Type B pancreatic cell (in vitro differentiated cells): ENCODE measurements around the gene ACER1. TPM values are rescaled to one million over a fixed set of nuclear protein-coding genes. Genes with fewer than 3 reads are reported as not detected.
A peak's percentile ranks its signal among the peaks of the same experiment; 100 is the strongest.

ENCODE experiments used
- DNase-seq: peaks from one replicate; pipeline ENCODE4 v3.0.0; 2021; ENCODE audit warnings: mixed read lengths; ENCODE audit not compliant: unreplicated experiment; ENCODE audit errors: extremely low spot score
- H3K27ac Mint-ChIP-seq: 2 replicates; pipeline ENCODE4 v1.8.0; 2021; ENCODE audit warnings: mild to moderate bottlenecking, mixed read lengths
- H3K27me3 Mint-ChIP-seq: 2 replicates; pipeline ENCODE4 v1.8.0; 2021; ENCODE audit warnings: mixed read lengths
- H3K36me3 Mint-ChIP-seq: 2 replicates; pipeline ENCODE4 v1.8.0; 2021; ENCODE audit warnings: mixed read lengths
- H3K4me1 Mint-ChIP-seq: one replicate; pipeline ENCODE4 v1.8.0; 2021; ENCODE audit warnings: mixed read lengths; ENCODE audit not compliant: unreplicated experiment
- H3K4me3 Mint-ChIP-seq: 2 replicates; pipeline ENCODE4 v1.8.0; 2021; ENCODE audit warnings: mild to moderate bottlenecking, mixed read lengths
- H3K9me3 Mint-ChIP-seq: 2 replicates; pipeline ENCODE4 v1.8.0; 2021; ENCODE audit warnings: mixed read lengths
- long read RNA-seq: library from polyadenylated mRNA; unstranded; transcript quantifications from one replicate; pipeline ENCODE4 v2.0.0, GENCODE V29; 2020
- total RNA-seq: library from RNA; stranded (reverse); gene quantifications from 2 replicates; pipeline ENCODE4 v1.2.1, GENCODE V29; 2021; ENCODE audit warnings: low replicate concordance
- TF ChIP-seq, protein P1 (sequence below): fragments of 200-600 bp; sonication (generic); conservative IDR thresholded peaks from 2 replicates; pipeline ENCODE4 v1.5.0; 2021; ENCODE audit warnings: antibody characterized with exemption, mild to moderate bottlenecking

ACER1 gene
- not detected in 2 replicates for total RNA-seq
- long read RNA-seq: 0 reads

DNA sequence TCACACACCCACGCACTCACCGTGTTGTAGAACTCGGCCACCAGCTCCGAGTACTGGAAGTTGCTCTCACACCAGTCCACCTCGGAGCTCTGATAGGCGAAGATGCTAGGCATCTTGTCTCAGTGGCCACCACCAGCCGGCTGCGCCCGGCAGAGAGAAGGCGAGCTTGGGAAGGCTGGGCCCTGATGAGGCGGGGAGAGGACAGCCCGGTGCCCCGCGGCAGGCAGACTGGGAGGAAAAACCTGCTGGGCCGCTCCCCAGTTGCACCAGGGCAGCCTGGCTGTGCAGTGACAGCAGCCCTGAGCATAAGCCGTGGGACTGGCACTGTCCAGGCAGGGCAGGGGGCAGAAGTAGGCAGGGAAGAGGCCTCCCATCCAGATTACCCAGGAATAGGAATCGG, at the start of gene ACER1:
Gene ACER1 (minus strand): TSS at position 174 of the 400 bp plus-strand sequence. CDS start 61 bp downstream, at position 113.
- Mint-ChIP-seq H3K36me3 (no peaks in the 10 kb centered on the region), H3K4me1 (no peaks in the 10 kb centered on the region), H3K27me3 (no peaks in the 10 kb centered on the region), H3K9me3 (no peaks in the 10 kb centered on the region), H3K27ac (no peak within 1 kb of the TSS), H3K4me3 (no peak within 1 kb of the TSS)
- DNase-seq: no peak
- TF ChIP-seq, protein P1, sequence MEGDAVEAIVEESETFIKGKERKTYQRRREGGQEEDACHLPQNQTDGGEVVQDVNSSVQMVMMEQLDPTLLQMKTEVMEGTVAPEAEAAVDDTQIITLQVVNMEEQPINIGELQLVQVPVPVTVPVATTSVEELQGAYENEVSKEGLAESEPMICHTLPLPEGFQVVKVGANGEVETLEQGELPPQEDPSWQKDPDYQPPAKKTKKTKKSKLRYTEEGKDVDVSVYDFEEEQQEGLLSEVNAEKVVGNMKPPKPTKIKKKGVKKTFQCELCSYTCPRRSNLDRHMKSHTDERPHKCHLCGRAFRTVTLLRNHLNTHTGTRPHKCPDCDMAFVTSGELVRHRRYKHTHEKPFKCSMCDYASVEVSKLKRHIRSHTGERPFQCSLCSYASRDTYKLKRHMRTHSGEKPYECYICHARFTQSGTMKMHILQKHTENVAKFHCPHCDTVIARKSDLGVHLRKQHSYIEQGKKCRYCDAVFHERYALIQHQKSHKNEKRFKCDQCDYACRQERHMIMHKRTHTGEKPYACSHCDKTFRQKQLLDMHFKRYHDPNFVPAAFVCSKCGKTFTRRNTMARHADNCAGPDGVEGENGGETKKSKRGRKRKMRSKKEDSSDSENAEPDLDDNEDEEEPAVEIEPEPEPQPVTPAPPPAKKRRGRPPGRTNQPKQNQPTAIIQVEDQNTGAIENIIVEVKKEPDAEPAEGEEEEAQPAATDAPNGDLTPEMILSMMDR: no peak

DNA sequence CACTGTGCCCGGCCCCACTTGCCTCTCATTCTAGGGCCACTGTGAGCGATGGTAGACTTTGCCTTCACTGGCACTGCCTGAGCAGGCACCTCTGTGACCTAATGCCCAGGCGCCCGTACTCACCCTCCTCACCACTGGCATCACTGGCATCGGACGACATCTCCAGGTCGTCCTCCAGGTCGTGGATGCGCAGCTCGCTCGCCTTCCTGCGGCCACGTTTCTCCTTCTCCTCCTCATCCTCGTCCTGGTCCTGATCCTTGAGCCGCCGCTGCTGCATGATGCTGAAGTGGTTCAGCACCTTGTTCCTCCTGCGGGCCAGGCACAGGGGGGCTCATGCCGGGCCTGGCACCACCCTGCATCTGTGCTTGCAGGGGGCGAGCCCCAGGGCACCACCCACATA, 49.8 kb upstream of the ACER1 start:
- Mint-ChIP-seq H3K9me3 (no peaks in the 10 kb centered on the region), H3K4me3 (no peak overlapping the region), H3K36me3 (peaks cover 18% of the 10 kb centered on the region), H3K4me1 (no peaks in the 10 kb centered on the region), H3K27me3 (no peaks in the 10 kb centered on the region), H3K27ac (no peak overlapping the region)
- TF ChIP-seq, protein P1: no peak
- no peak for DNase-seq

- Mint-ChIP-seq H3K27ac (no peak overlapping the region), H3K36me3 (peaks cover 18% of the 10 kb centered on the region), H3K27me3 (no peaks in the 10 kb centered on the region), H3K9me3 (no peaks in the 10 kb centered on the region), H3K4me1 (no peaks in the 10 kb centered on the region), H3K4me3 (no peak overlapping the region)
- no peak for DNase-seq
- TF ChIP-seq, protein P1: no peak
Observed at GRCh38 chr19:6381030-6381750, 47.8 kb upstream of the ACER1 start.

- no peak for DNase-seq
- Mint-ChIP-seq H3K27me3 (no peaks in the 10 kb centered on the region), H3K36me3 (peaks cover 18% of the 10 kb centered on the region), H3K4me1 (no peaks in the 10 kb centered on the region), H3K9me3 (no peaks in the 10 kb centered on the region), H3K4me3 (no peak overlapping the region), H3K27ac (peak overlapping the region; percentile 26)
- TF ChIP-seq, protein P1: no peak
Observed at GRCh38 chr19:6379744-6380143, 46.3 kb upstream of the ACER1 start.

- no peak for DNase-seq
- Mint-ChIP-seq H3K27ac (no peak overlapping the region), H3K4me1 (peaks cover 4% of the 10 kb centered on the region), H3K36me3 (peaks cover 18% of the 10 kb centered on the region), H3K27me3 (no peaks in the 10 kb centered on the region), H3K9me3 (no peaks in the 10 kb centered on the region), H3K4me3 (no peak overlapping the region)
- TF ChIP-seq, protein P1: no peak
Observed at GRCh38 chr19:6378486-6378885, 45.1 kb upstream of the ACER1 start.
